ENCODE data around the gene CLPTM1.

GRCh38 chr19:44968118-44968517, 12.9 kb downstream of the CLPTM1 start:
- no peak for TF ChIP-seq POLR2AphosphoS5 (IDR thresholded peaks at IDR 0.05)
- TF ChIP-seq CTCF (IDR thresholded peaks at IDR 0.05) = no peak
- TF ChIP-seq EP300 (IDR thresholded peaks at IDR 0.05) = no peak
- TF ChIP-seq POLR2A (IDR thresholded peaks at IDR 0.05) = no peak
